ENCODE data around the gene IP6K3.

IP6K3 gene

DNA sequence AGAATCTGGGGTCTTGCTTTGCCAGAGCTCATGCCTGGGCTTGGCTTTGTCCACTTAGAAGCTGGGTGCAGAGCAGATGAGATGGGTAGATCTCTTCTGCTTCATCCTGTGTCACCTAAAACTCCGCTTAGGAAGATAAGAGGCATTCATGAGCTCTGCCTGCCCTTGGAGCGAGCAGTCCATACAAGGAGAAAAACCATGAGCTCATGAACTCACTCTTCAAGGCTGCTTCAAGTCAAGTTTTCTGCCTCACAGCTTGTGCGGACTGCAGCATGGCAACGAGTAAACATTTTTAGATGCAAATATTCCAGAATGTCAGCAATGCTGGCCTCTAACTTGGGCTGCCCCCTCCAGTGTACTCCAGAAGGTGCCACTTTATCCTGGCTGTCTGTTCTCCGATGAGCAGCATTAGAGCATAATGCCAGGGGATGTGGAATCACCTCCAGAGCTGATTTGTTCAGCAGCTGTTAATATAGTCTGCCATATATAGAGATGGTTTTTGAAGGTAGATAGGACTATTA is 24.5 kb downstream of the IP6K3 start:
- no peak for DNase-seq (ENCODE audit: low spot score)
- TF ChIP-seq, protein P1, sequence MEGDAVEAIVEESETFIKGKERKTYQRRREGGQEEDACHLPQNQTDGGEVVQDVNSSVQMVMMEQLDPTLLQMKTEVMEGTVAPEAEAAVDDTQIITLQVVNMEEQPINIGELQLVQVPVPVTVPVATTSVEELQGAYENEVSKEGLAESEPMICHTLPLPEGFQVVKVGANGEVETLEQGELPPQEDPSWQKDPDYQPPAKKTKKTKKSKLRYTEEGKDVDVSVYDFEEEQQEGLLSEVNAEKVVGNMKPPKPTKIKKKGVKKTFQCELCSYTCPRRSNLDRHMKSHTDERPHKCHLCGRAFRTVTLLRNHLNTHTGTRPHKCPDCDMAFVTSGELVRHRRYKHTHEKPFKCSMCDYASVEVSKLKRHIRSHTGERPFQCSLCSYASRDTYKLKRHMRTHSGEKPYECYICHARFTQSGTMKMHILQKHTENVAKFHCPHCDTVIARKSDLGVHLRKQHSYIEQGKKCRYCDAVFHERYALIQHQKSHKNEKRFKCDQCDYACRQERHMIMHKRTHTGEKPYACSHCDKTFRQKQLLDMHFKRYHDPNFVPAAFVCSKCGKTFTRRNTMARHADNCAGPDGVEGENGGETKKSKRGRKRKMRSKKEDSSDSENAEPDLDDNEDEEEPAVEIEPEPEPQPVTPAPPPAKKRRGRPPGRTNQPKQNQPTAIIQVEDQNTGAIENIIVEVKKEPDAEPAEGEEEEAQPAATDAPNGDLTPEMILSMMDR (IDR thresholded peaks at IDR 0.05; ENCODE audit: extremely low read depth, insufficient read depth, missing control alignments) = no peak
- in situ Hi-C loops (cut with MboI; ENCODE audit: low pct_unique_long_range_greater_than_20kb, low sequenced_read_pairs, unreplicated experiment) = no loop called here

DNA sequence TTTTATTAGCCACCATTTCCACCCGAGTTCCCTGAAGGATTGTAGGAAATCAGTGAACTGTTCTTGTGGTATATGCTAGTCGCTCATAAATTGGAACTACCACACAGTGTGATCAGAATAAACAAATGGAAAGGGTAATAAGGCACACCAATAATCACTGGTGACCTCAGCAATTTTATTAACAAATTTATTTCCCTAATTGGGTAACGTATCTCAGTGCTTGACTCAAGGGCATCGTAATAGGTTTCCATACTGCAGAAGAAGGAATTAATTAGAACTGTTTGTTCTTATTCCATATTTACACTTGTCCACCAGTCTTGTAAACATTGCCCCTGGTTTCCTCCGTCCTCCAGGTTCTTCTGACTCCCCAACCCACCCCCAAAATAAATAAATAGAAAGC is 25.2 kb downstream of the IP6K3 start:
- TF ChIP-seq, protein P1 (IDR thresholded peaks at IDR 0.05; ENCODE audit: extremely low read depth, insufficient read depth, missing control alignments) = no peak
- no peak for DNase-seq (ENCODE audit: low spot score)
- in situ Hi-C loops (cut with MboI; ENCODE audit: low pct_unique_long_range_greater_than_20kb, low sequenced_read_pairs, unreplicated experiment) = no loop called here

DNA sequence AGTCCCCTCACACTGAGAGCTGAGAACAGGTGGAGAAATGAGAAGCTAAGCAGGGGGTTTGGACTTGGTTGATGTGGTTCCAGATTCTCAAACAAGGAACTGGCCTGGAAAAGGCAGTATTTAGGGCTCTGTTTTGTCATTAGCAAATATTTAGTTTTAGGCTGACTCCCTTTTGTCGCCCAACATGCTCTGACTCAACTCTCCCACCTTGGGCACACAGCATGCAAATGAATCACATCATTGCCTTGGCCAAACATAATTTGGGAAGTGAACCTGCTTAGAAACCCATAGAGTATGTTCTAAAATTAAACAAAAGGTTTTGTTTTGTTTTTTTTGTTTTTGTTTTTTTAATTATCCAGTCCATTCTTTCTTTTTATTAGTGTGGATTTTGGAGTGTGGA is 25.7 kb downstream of the IP6K3 start:
- TF ChIP-seq, protein P1 (IDR thresholded peaks at IDR 0.05; ENCODE audit: extremely low read depth, insufficient read depth, missing control alignments) = no peak
- in situ Hi-C loops (cut with MboI; ENCODE audit: low pct_unique_long_range_greater_than_20kb, low sequenced_read_pairs, unreplicated experiment) = no loop called here
- no peak for DNase-seq (ENCODE audit: low spot score)

DNA sequence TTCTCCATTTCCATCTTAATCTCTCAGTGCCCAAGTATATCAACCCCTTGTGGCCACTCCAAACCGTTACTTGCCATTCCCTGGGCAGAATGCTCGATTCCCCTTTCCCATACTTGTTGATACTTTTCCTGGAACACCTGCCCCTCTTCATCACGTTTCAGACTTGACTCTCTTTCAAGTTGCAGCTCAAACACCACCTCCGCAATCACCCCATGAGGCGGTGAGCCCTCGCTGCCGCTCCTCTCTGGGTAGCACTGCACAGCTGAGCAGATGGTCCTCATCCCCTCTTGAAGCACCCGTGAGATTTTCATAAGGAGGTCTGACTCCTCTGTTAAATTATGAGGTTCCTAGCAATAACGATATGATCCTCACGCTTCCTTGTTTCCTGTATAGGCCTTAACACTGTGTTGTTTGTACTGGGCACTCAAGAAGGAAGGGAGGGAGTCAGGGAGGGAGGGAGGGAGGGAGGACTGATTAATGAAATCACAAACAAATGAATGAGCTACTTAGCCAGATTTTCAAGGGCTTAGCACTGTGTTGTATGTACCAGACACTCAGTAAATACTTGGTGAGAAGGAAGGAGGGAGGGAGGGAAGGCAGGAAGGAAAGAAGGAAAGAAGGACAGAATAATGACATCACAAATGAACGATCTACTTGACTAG is 27.2 kb downstream of the IP6K3 start:
- in situ Hi-C loops (cut with MboI; ENCODE audit: low pct_unique_long_range_greater_than_20kb, low sequenced_read_pairs, unreplicated experiment) = no loop called here
- TF ChIP-seq, protein P1 (IDR thresholded peaks at IDR 0.05; ENCODE audit: extremely low read depth, insufficient read depth, missing control alignments) = no peak
- DNase-seq (ENCODE audit: low spot score) = no peak

DNA sequence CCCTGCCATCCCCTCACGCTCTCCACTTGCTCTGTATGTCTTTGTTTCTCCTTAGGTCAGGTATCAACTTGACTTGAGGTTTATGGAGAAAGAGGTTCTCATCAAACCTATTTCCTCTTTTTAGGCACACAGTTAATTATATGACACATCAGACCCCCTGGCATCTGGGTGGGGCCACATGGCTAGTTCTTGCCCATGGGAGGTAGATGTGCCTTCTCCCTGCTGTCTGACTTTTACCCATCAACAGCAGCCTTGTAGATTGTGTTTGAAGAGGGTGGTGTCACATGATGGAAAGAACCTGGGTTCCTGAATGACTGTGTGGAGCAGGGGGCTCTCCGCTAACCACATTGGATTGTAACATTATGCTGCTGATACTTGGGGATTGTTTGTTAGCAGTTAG is 28.0 kb downstream of the IP6K3 start:
- TF ChIP-seq, protein P1 (IDR thresholded peaks at IDR 0.05; ENCODE audit: extremely low read depth, insufficient read depth, missing control alignments) = no peak
- in situ Hi-C loops (cut with MboI; ENCODE audit: low pct_unique_long_range_greater_than_20kb, low sequenced_read_pairs, unreplicated experiment) = no loop called here
- DNase-seq (ENCODE audit: low spot score) = no peak

DNA sequence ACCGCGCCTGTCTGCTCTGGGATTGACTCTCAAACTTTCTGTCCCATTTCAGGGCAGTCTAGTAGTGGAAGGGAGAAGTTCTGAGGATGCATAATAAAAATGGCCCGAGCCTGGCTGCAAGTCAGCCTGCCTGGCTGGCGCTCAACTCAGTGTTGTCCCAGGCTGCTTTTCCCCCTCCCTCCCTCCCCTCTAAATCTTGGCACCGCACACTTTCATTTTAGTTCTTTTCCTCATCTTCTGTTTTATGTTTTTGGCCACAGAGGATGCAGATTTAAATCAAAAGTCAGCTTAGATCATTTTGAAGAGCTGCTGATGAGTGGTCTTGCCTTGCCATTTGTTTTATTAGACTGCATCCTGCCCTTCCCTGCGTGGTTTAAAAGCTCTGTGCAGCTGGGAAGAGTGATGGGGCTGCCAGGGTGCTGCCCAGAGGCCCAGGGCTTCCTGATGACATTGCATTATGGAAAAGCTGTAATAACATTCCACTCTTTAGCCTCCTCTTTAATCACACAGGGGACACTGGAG is 28.7 kb downstream of the IP6K3 start:
- TF ChIP-seq, protein P1 (IDR thresholded peaks at IDR 0.05; ENCODE audit: extremely low read depth, insufficient read depth, missing control alignments) = no peak
- no peak for DNase-seq (ENCODE audit: low spot score)
- in situ Hi-C loops (cut with MboI; ENCODE audit: low pct_unique_long_range_greater_than_20kb, low sequenced_read_pairs, unreplicated experiment) = no loop called here

All from GM13977 (cell line).